NCI-H345 treated with DMSO at 0.1 percent for 48 hours (cell line): ENCODE measurements around the gene BHMT.

Source experiments
- DNase-seq: peaks from one replicate; lab custom pipeline; 2025; ENCODE audit not compliant: unreplicated experiment; lab: John Stamatoyannopoulos, UW

Gene BHMT

GRCh38 chr5:79111387-79111959 lies at the start of gene BHMT:
TSS of gene BHMT (plus strand) at chr5:79111809. CDS start at chr5:79111886, 77 bp downstream.
- no peak for DNase-seq

GRCh38 chr5:79062436-79062835 lies 49.2 kb upstream of the BHMT start:
- DNase-seq, result no peak

- DNase-seq, result no peak
Observed at GRCh38 chr5:79069488-79070349, 41.9 kb upstream of the BHMT start, which contains the start of the genes BHMT2 and DMGDH. TSS of gene BHMT2 (plus strand) at chr5:79069767. CDS start at chr5:79069783, 16 bp downstream. TSS of gene DMGDH (minus strand) at chr5:79069674. CDS start at chr5:79069620, 54 bp downstream.

GRCh38 chr5:79070350-79070667 lies 41.3 kb upstream of the BHMT start:
- no peak for DNase-seq

- no peak for DNase-seq
Observed at GRCh38 chr5:79074641-79075040, 37.0 kb upstream of the BHMT start.

GRCh38 chr5:79075646-79076426 lies 35.8 kb upstream of the BHMT start:
- DNase-seq, result no peak

- no peak for DNase-seq
Observed at GRCh38 chr5:79076819-79077218, 34.8 kb upstream of the BHMT start.

GRCh38 chr5:79077680-79078365 lies 33.8 kb upstream of the BHMT start:
- DNase-seq, result no peak

- DNase-seq, result no peak
Observed at GRCh38 chr5:79080804-79081203, 30.8 kb upstream of the BHMT start.

GRCh38 chr5:79081779-79082178 lies 29.8 kb upstream of the BHMT start:
- no peak for DNase-seq

- DNase-seq, result no peak
Observed at GRCh38 chr5:79086116-79086515, 25.5 kb upstream of the BHMT start.

GRCh38 chr5:79088507-79088906 lies 23.1 kb upstream of the BHMT start:
- DNase-seq, result no peak

- no peak for DNase-seq
Observed at GRCh38 chr5:79091064-79091463, 20.5 kb upstream of the BHMT start.

GRCh38 chr5:79093762-79094161 lies 17.8 kb upstream of the BHMT start:
- peak; percentile 19 for DNase-seq

GRCh38 chr5:79105868-79106267 lies 5.7 kb upstream of the BHMT start:
- DNase-seq, result no peak

GRCh38 chr5:79107020-79107796 lies 4.4 kb upstream of the BHMT start:
- no peak for DNase-seq

- DNase-seq, result no peak
Observed at GRCh38 chr5:79108086-79108485, 3.5 kb upstream of the BHMT start.

GRCh38 chr5:79108792-79109191 lies 2.8 kb upstream of the BHMT start:
- DNase-seq, result no peak

GRCh38 chr5:79109527-79110492 lies 1.8 kb upstream of the BHMT start:
- no peak for DNase-seq
